Heart right ventricle (tissue), 16 donors: Measurements from ENCODE around the gene NHERF1. TPM values are rescaled to one million over a fixed set of nuclear protein-coding genes. Genes with fewer than 3 reads are reported as not detected.
A peak's percentile ranks its signal among the peaks of the same experiment; 100 is the strongest.

Experiments used
- ATAC-seq, 8 donors: fragments of 200-7000 bp; cut with Tn5 transposase; one replicate each; pipeline ENCODE4 v1.9.1; 2020; ENCODE audit warnings: mild to moderate bottlenecking in 8 of 8, moderate library complexity in 8 of 8, moderate number of reproducible peaks in 1 of 8
- DNase-seq, 2 donors: peaks; one replicate each; pipeline ENCODE4 v3.0.0-alpha.2; 2020
- H3K27ac ChIP-seq, 10 donors: fragments of 200-600 bp; sonication (generic) in 2 of 10; one replicate each; pipeline versions ENCODE4 v1.5.0 to v1.8.0; 2020 to 2022; ENCODE audit warnings: mild to moderate bottlenecking in 3 of 10
- H3K27me3 ChIP-seq, 7 donors: fragments of 200-600 bp; one replicate each; pipeline ENCODE4 v1.8.0; 2021 to 2022; ENCODE audit warnings: mild to moderate bottlenecking in 2 of 7
- H3K36me3 ChIP-seq, 9 donors: fragments of 200-600 bp; sonication (generic) in 1 of 9; one replicate each; pipeline versions ENCODE4 v1.5.0 to v1.8.0; 2020 to 2022; ENCODE audit warnings: mild to moderate bottlenecking in 2 of 9
- H3K4me1 ChIP-seq, 9 donors: fragments of 200-600 bp; sonication (generic) in 1 of 9; one replicate each; pipeline versions ENCODE4 v1.5.0 to v1.8.0; 2020 to 2022; ENCODE audit warnings: mild to moderate bottlenecking in 4 of 9
- H3K4me3 ChIP-seq, 10 donors: fragments of 200-600 bp; sonication (generic) in 2 of 10; one replicate each; pipeline versions ENCODE4 v1.5.0 to v1.8.0; 2020 to 2022; ENCODE audit warnings: mild to moderate bottlenecking in 7 of 10, moderate library complexity in 2 of 10
- H3K9me3 ChIP-seq, 11 donors: fragments of 200-600 bp in 10 of 11; sonication (generic) in 2 of 11; one replicate each; pipeline versions ENCODE4 v1.5.0 to v1.8.0; 2013 to 2022; ENCODE audit warnings: mild to moderate bottlenecking in 2 of 11, control low read depth in 1 of 11, moderate library complexity in 1 of 11
- WGBS, 2 donors: extraction: QIAGEN DNeasy Blood & Tissue Kit; methylation state at CpG; one replicate each; pipeline ENCODE4 v1.1.7; 2013; ENCODE audit warnings: inconsistent platforms in 1 of 2; 5-methylcytosine and 5-hydroxymethylcytosine counted together
- intact Hi-C, 10 donors: fragments of 100-400 bp; cut with DNase I; formaldehyde crosslinking; loops; one replicate each; pipeline versions ENCODE4 v1.11.1 to v1.14.2; 2022
- polyA plus RNA-seq, 2 donors: library from polyadenylated mRNA; stranded (reverse); fragments of 200-250 nt; gene quantifications; one replicate each; pipeline ENCODE4 v1.2.3, GENCODE V29; 2013
- total RNA-seq, 10 donors: library from RNA; stranded (reverse); fragmentation: NEBNext Ultra II Directional in 3 of 10; extraction: Animal tissue kit (Norgen Biotek cat#: 25700) in 3 of 10; gene quantifications; one replicate each; pipeline versions ENCODE4 v1.2.1 to v1.2.4, GENCODE V29; 2021 to 2023
- TF ChIP-seq, protein P1 (sequence below), 9 donors: fragments of 200-600 bp; sonication (generic) in 2 of 9; IDR thresholded peaks; one replicate each; pipeline versions ENCODE4 v1.5.0 to v1.8.0; 2021 to 2022; ENCODE audit warnings: antibody characterized with exemption in 9 of 9, mild to moderate bottlenecking in 5 of 9, moderate library complexity in 1 of 9
- donor health status: Arrhythmogenic right ventricular cardiomyopathy.
- donor health status: ischemic (EF 13 %, LVEDD 7.1; RV severe dilation, severe dysfunction).
- donor health status: healthy with polysubstance abuse.
- donor health status: DM: no; HTN: yes; CAD: no.
- donor health status: DM: no; HTN: no; CAD: no.
- donor health status: ischemic (EF 25% LVEDD 6.9; RV normal size, moderate dysfunction).
- donor health status: ischemic (EF 25% LVEDD 5.7; RV mildly dilated, moderate dysfunction).
- donor health status: healthy.
- donor health status: DM: yes; HTN: yes; CAD: no.
- donor health status: Ischemic cardiomyopathy.
- donor health status: ischemic (EF 35%, LVEDD 5.7; RV mildly dilated, moderate dysfunction).
- donor health status: nonischemic (EF 11% LVEDD 7.7; RV severe dilation, severe dysfunction).
- donor health status: DM: yes; HTN: yes; CAD: no.
- donor health status: PGD.
- donor health status: ischemic (EF 29% LVEDD 5.4; RV normal size, mild dysfunction).
- donor health status: nonischemic (EF 23%, LVEDD 6.1; RV moderate dilation, normal function).

Gene NHERF1
- total and polyA plus RNA-seq, 12 donors: 6.7 to 33.4 (median 12.7) TPM

DNA sequence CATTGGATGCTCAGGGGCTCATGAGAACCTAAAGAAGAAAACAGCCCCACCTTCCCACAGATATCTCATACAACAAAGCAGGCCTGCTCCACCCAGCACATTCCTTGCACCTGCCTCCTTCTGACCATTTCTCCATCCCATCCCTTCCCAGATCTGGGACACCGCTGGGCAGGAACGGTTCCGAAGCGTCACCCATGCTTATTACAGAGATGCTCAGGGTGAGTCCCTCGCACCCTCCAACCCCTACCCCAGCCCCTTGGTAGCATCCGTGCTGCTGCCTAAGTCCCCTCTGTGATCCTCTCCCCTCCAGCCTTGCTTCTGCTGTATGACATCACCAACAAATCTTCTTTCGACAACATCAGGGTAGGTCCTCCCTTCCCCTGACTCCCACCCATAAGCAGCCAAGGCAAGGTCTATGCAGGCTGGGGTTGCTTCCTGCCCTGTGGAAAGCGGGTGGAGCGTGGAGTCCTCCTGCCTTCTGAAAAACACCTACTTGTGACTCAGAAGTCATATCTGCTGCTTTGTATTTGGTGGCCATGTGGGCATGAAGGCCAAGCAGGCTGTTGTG lies 5.4 kb upstream of the NHERF1 start:
- H3K9me3 ChIP-seq: no peaks in the 10 kb centered on the region
- H3K27ac ChIP-seq: peak overlapping the region in 2 of 10 donors; percentile 46 to 85
- DNase-seq (no peak), ATAC-seq (no peak)
- peaks cover 0 to 39% (median 32%) of the 10 kb centered on the region in 7 donors for H3K27me3 ChIP-seq
- WGBS, 2 donors: 90 to 93% methylated on average over 9 of the region's 9 CpGs
- TF ChIP-seq, protein P1, sequence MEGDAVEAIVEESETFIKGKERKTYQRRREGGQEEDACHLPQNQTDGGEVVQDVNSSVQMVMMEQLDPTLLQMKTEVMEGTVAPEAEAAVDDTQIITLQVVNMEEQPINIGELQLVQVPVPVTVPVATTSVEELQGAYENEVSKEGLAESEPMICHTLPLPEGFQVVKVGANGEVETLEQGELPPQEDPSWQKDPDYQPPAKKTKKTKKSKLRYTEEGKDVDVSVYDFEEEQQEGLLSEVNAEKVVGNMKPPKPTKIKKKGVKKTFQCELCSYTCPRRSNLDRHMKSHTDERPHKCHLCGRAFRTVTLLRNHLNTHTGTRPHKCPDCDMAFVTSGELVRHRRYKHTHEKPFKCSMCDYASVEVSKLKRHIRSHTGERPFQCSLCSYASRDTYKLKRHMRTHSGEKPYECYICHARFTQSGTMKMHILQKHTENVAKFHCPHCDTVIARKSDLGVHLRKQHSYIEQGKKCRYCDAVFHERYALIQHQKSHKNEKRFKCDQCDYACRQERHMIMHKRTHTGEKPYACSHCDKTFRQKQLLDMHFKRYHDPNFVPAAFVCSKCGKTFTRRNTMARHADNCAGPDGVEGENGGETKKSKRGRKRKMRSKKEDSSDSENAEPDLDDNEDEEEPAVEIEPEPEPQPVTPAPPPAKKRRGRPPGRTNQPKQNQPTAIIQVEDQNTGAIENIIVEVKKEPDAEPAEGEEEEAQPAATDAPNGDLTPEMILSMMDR (IDR thresholded peaks at IDR 0.05): no peak
- peaks cover 7 to 97% (median 42%) of the 10 kb centered on the region in 9 donors for H3K4me1 ChIP-seq
- no peaks in the 10 kb centered on the region for H3K36me3 ChIP-seq
- intact Hi-C loops: loop anchor here in 4 of 10 donors (5.0 to 10.0 kb wide), 5 partner anchors 39 to 538 kb away; partner anchors contain the start of gene RPL38 (in 1 of the 4)
- no peak overlapping the region for H3K4me3 ChIP-seq

DNA sequence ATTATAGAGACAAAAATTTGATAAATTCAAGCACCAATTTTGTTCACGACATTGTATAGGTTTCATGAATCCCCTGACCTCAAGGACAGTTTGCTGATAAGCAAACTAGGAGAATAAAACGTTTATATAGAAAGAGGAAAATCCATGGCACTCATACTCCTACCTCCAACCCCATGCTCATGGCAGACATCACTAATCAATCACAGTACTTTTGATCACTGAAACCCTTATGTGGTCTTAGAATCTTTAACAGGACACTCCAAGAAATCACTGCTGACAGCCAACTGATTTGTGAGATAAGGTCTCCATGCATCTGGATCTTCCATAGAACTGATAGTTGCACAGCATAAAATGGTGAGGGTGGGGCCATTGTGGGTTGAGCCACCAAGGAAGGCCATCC lies 4.7 kb upstream of the NHERF1 start:
- peaks cover 4 to 91% (median 36%) of the 10 kb centered on the region in 9 donors for H3K4me1 ChIP-seq
- H3K27ac ChIP-seq: peak overlapping the region in 1 of 10 donors; percentile 85
- no peak for ATAC-seq
- DNase-seq: no peak
- H3K9me3 ChIP-seq: no peaks in the 10 kb centered on the region
- intact Hi-C loops: loop anchor here in 8 of 10 donors (1.0 to 10.0 kb wide), 10 partner anchors 25 to 539 kb away; partner anchors contain the start of gene RPL38 (in 1 of the 8)
- no peak overlapping the region for H3K4me3 ChIP-seq
- peaks cover 0 to 33% (median 25%) of the 10 kb centered on the region in 7 donors for H3K27me3 ChIP-seq
- H3K36me3 ChIP-seq: no peaks in the 10 kb centered on the region
- WGBS, 2 donors: 76 to 77% methylated on average over 2 of the region's 2 CpGs
- TF ChIP-seq, protein P1 (IDR thresholded peaks at IDR 0.05): no peak

DNA sequence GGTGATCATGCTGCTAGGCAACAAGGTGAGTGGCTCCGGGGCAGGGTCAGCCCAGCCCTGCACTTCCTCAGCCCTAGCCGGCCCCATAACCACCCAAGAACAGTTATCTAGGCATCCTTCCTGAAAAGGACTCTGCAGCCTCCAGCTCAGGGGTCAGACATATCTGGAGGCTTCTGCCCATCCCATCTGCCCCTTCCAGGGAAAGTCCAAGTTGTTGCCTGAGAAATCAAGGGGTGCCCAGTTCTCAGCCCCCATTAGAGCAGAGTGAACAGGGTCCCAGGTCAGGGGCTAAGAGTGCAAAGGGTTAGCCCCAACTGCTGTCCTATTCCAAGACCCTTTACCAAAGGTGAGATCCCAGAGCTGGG lies 4.1 kb upstream of the NHERF1 start:
- intact Hi-C loops: loop anchor here in 8 of 10 donors (1.0 to 10.0 kb wide), 10 partner anchors 24 to 540 kb away; partner anchors contain the start of gene RPL38 (in 1 of the 8)
- 51 to 54% methylated on average over 2 of the region's 2 CpGs for WGBS, 2 donors
- no peak for DNase-seq
- Histone ChIP-seq H3K27me3 (peaks cover 0 to 27% (median 19%) of the 10 kb centered on the region in 7 donors), H3K27ac (peak overlapping the region in 3 of 10 donors; percentile 55 to 74 (median 73)), H3K4me3 (peak overlapping the region in 3 of 10 donors; percentile 34 to 44 (median 38)), H3K36me3 (no peaks in the 10 kb centered on the region), H3K9me3 (no peaks in the 10 kb centered on the region), H3K4me1 (peaks cover 4 to 87% (median 40%) of the 10 kb centered on the region in 9 donors)
- TF ChIP-seq, protein P1 (IDR thresholded peaks at IDR 0.05): no peak
- no peak for ATAC-seq

DNA sequence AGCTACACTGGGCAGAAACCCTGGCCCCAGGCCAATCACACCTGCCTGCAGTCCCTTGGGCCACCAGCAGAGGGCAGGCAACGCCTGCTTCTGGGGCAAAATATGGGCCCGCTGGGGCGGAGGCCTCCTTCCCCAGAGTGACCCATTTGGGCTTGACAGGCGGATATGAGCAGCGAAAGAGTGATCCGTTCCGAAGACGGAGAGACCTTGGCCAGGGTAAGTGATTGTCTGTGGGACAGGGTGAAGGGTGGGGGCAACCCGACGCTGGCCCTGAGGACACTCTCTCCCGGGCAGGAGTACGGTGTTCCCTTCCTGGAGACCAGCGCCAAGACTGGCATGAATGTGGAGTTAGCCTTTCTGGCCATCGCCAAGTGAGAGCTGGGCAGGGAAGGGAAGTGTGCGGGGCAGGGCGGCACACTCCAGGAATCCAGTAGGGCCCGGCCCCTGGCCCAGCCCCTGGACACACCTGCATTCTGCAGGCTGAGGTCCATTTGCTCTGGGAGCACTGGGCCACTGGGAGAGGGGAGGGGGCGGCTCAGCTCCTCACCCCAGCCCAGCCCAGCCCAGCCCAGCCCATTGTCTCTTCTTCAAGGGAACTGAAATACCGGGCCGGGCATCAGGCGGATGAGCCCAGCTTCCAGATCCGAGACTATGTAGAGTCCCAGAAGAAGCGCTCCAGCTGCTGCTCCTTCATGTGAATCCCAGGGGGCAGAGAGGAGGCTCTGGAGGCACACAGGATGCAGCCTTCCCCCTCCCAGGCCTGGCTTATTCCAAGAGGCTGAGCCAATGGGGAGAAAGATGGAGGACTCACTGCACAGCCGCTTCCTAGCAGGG lies 3.5 kb upstream of the NHERF1 start:
- Histone ChIP-seq H3K4me1 (peaks cover 4 to 88% (median 46%) of the 10 kb centered on the region in 9 donors), H3K4me3 (peak overlapping the region in 9 of 10 donors; percentile 3 to 45 (median 36)), H3K36me3 (no peaks in the 10 kb centered on the region), H3K27me3 (peaks cover 0 to 21% (median 13%) of the 10 kb centered on the region in 7 donors), H3K9me3 (no peaks in the 10 kb centered on the region), H3K27ac (peak overlapping the region in 9 of 10 donors; percentile 17 to 83 (median 58))
- TF ChIP-seq, protein P1 (IDR thresholded peaks at IDR 0.05): peak; percentile 98 to 100 (median 100)
- 33 to 34% methylated on average over 24 of the region's 24 CpGs for WGBS, 2 donors
- intact Hi-C loops: loop anchor here in 9 of 10 donors (1.0 to 10.0 kb wide), 10 partner anchors 24 to 540 kb away; partner anchors contain the start of gene RPL38 (in 1 of the 9)
- ATAC-seq (peak; percentile 13 to 66 (median 40)), DNase-seq (peak; percentile 85 to 87)
